Measurements from ENCODE around the gene CUL9. TPM values are rescaled to one million over a fixed set of nuclear protein-coding genes. Genes with fewer than 3 reads are reported as not detected.

Gene CUL9
- total and polyA plus RNA-seq, 2 experiments from 2014 or later = 2.6 to 11.3 TPM

GRCh38 chr6:43258807-43259686 is 77.1 kb downstream of the CUL9 start:
- Histone ChIP-seq H3K4me2 (no peak overlapping the region), H3K79me2 (replicated peaks; ENCODE audit: insufficient read depth) (no peaks in the 10 kb centered on the region), H3K4me1 (ENCODE audit: insufficient read depth) (no peaks in the 10 kb centered on the region), H3K36me3 (ENCODE audit: insufficient read depth) (no peaks in the 10 kb centered on the region), H3F3A (replicated peaks; ENCODE audit: low read depth) (no peaks in the 10 kb centered on the region), H3K9me2 (ENCODE audit: insufficient read depth) (no peaks in the 10 kb centered on the region), H4K20me1 (replicated peaks; ENCODE audit: insufficient read depth) (no peaks in the 10 kb centered on the region), H2AFZ (no peak overlapping the region), H3K27me3 (ENCODE audit: insufficient read depth) (no peaks in the 10 kb centered on the region), H3K4me3 (no peak overlapping the region), H3K27ac (ENCODE audit: low read depth) (no peak overlapping the region)
- TF ChIP-seq CTCF (conservative IDR thresholded peaks at IDR 0.05; ENCODE audit: low read depth in 2 of 2) (no peak), NANOG (IDR thresholded peaks at IDR 0.05; ENCODE audit: borderline replicate concordance) (no peak), CREB1 (CRISPR knock-in tag; IDR thresholded peaks at IDR 0.05; ENCODE audit: low read depth) (no peak), EZH2phosphoT487 (IDR thresholded peaks at IDR 0.05; ENCODE audit: unreplicated experiment) (no peak), POLR2AphosphoS5 (IDR thresholded peaks at IDR 0.05; ENCODE audit: low read depth) (no peak), JUNB (IDR thresholded peaks at IDR 0.05; ENCODE audit: unreplicated experiment) (no peak), ZNF114 (CRISPR knock-in tag; IDR thresholded peaks at IDR 0.05) (no peak), EZH2 (IDR thresholded peaks at IDR 0.05; ENCODE audit: low read depth, unreplicated experiment) (no peak), ETS1 (IDR thresholded peaks at IDR 0.05) (no peak), REST (IDR thresholded peaks at IDR 0.05; ENCODE audit: unreplicated experiment) (no peak), ZNF462 (CRISPR knock-in tag; IDR thresholded peaks at IDR 0.05) (no peak), ZNF331 (CRISPR knock-in tag; IDR thresholded peaks at IDR 0.05; ENCODE audit: low read depth) (no peak), STAT1 (IDR thresholded peaks at IDR 0.05; ENCODE audit: unreplicated experiment) (no peak)
- no peak for DNase-seq (ENCODE audit: low spot score)
- Mint-ChIP-seq H3K4me3 (no peak overlapping the region; the same call in 2 of the 3 replicates), H3K9me3 (no peaks in the 10 kb centered on the region; the same call in 2 of the 3 replicates), H3K27ac (no peak overlapping the region), H3K27me3 (ENCODE audit: insufficient read depth, low read depth, poor library complexity) (peaks cover 17% of the 10 kb centered on the region), H3K36me3 (ENCODE audit: low read depth) (no peaks in the 10 kb centered on the region), H3K4me1 (peaks cover 10% of the 10 kb centered on the region; the same call in 2 of the 3 replicates)
- ATAC-seq = no peak
